Adrenal gland (tissue), 12 donors: ENCODE data around the gene COL24A1. TPM values are rescaled to one million over a fixed set of nuclear protein-coding genes. Genes with fewer than 3 reads are reported as not detected.

Source experiments
- DNase-seq, 7 donors: peaks; one replicate each; pipeline ENCODE4 v3.0.0-alpha.2; 2019 to 2020
- H3K27ac ChIP-seq, 5 donors: fragments of 200-600 bp; sonication (generic) in 4 of 5; 1 replicate in 3 of 5; 2 replicates in 2 of 5; pipeline versions ENCODE4 v1.5.1 to v1.8.0; 2016 to 2020; ENCODE audit warnings: mild to moderate bottlenecking in 1 of 5
- H3K27me3 ChIP-seq: fragments of 200-600 bp; 2 replicates; pipeline ENCODE4 v1.8.0; 2021
- H3K36me3 ChIP-seq, 2 donors: fragments of 200-600 bp; replicated peaks in 1 of 2; 1 replicate in 1 of 2; 2 replicates in 1 of 2; pipeline versions ENCODE4 v1.5.1 to v1.8.0; 2018 to 2022
- H3K4me1 ChIP-seq, 2 donors: fragments of 200-600 bp; replicated peaks in 1 of 2; 1 replicate in 1 of 2; 2 replicates in 1 of 2; pipeline versions ENCODE4 v1.5.1 to v1.8.0; 2018 to 2021
- H3K4me3 ChIP-seq, 4 donors: fragments of 200-600 bp; sonication (generic) in 3 of 4; one replicate each; pipeline ENCODE4 v1.5.1; 2016 to 2018
- H3K9me3 ChIP-seq, 3 donors: fragments of 200-600 bp; sonication (generic) in 1 of 3; replicated peaks in 1 of 3; 1 replicate in 2 of 3; 2 replicates in 1 of 3; pipeline versions ENCODE4 v1.5.1 to v1.8.0; 2016 to 2021
- CTCF ChIP-seq, 6 experiments: fragments of 450-650 bp in 4 of 6; fragments of 200-600 bp in 2 of 6; sonication (generic) in 1 of 6; IDR thresholded peaks; 1 replicate in 5 of 6; 2 replicates in 1 of 6; pipeline versions ENCODE4 v1.5.1 to v1.8.0; 2016 to 2021; ENCODE audit warnings: antibody characterized with exemption in 6 of 6, mild to moderate bottlenecking in 2 of 6, moderate library complexity in 1 of 6
- POLR2A ChIP-seq, 2 donors: fragments of 450-650 bp; IDR thresholded peaks; one replicate each; pipeline ENCODE4 v1.6.1; 2017; ENCODE audit warnings: antibody characterized with exemption in 2 of 2, mild to moderate bottlenecking in 2 of 2, moderate library complexity in 1 of 2
- WGBS, 4 donors: extraction: QIAGEN DNeasy Blood & Tissue Kit in 2 of 4; methylation state at CpG; one replicate each; pipeline versions ENCODE4 v1.1.5 to v1.1.7; 2013 to 2017; 5-methylcytosine and 5-hydroxymethylcytosine counted together
- intact Hi-C, 2 donors: fragments of 100-400 bp; cut with DNase I; formaldehyde crosslinking; loops; one replicate each; pipeline versions ENCODE4 v1.14.1 to v1.15.0; 2022 to 2023
- polyA plus RNA-seq, 3 donors: library from polyadenylated mRNA; stranded (reverse); fragments of 200-250 nt in 2 of 3; fragments of 350-450 nt in 1 of 3; fragmentation: Illumina TruSeq in 1 of 3; extraction: RNeasy Lipid Tissue Mini Kit (QIAGEN cat#74804) in 1 of 3; gene quantifications; one replicate each; pipeline ENCODE4 v1.2.3, GENCODE V29; 2013 to 2014
- total RNA-seq, 9 donors: library from RNA; depleted of rRNA in 4 of 9; stranded (reverse); fragments of >200 nt in 4 of 9; fragments of 120-200 nt in 1 of 9; fragmentation: NEBNext Ultra II Directional in 1 of 9; extraction: Animal tissue kit (Norgen Biotek cat#: 25700) in 1 of 9; gene quantifications; one replicate each; pipeline versions ENCODE4 v1.1.0 to v1.2.4, GENCODE V29; 2013 to 2023
- donor health status: healthy with polysubstance abuse.
- donor health status: Bipolar disorder and iron deficiency.
- donor health status: DM: yes; HTN: yes; CAD: no.
- donor health status: DM: no; HTN: no; CAD: no.
- donor health status: DM: no; HTN: no; CAD: no.
- donor health status: DM: yes; HTN: yes; CAD: no.

The COL24A1 gene
- total and polyA plus RNA-seq, 12 donors, result 0.02 to 0.50 (median 0.11) TPM; not detected in 3

DNA sequence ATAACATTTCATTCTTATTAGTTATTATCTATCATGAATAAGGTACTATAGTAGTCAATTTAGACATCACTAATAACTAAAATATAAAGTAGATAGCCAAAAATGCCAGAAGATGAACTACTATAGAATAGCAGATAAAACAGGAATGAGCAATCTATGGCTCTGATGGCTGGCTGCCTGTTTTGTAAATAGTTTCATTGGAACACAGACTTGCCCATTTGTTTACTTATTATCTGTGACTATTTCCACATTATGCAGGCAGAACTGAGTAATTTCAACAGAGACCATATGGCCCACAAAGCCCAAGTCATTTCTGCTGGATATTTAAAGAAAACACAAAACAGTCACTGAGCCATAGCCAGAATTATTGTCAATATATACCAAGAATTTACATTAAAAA is 222.1 kb downstream of the COL24A1 start:
- H3K4me1 ChIP-seq, result no peaks in the 10 kb centered on the region
- DNase-seq, result no peak
- TF ChIP-seq POLR2A (IDR thresholded peaks at IDR 0.05) (no peak), CTCF (IDR thresholded peaks at IDR 0.05) (no peak)
- no peaks in the 10 kb centered on the region for H3K27me3 ChIP-seq
- intact Hi-C loops, result no loop called here
- no peaks in the 10 kb centered on the region for H3K9me3 ChIP-seq
- no peaks in the 10 kb centered on the region for H3K36me3 ChIP-seq
- H3K4me3 ChIP-seq, result no peak overlapping the region
- H3K27ac ChIP-seq, result no peak overlapping the region

- no peaks in the 10 kb centered on the region for H3K36me3 ChIP-seq
- H3K27me3 ChIP-seq, result no peaks in the 10 kb centered on the region
- H3K9me3 ChIP-seq, result no peaks in the 10 kb centered on the region
- no peak overlapping the region for H3K27ac ChIP-seq
- no peak overlapping the region for H3K4me3 ChIP-seq
- DNase-seq, result no peak
- intact Hi-C loops, result no loop called here
- H3K4me1 ChIP-seq, result no peaks in the 10 kb centered on the region
- TF ChIP-seq POLR2A (IDR thresholded peaks at IDR 0.05) (no peak), CTCF (IDR thresholded peaks at IDR 0.05) (no peak)
Measured at GRCh38 chr1:85933961-85934360, 222.6 kb downstream of the COL24A1 start.

DNA sequence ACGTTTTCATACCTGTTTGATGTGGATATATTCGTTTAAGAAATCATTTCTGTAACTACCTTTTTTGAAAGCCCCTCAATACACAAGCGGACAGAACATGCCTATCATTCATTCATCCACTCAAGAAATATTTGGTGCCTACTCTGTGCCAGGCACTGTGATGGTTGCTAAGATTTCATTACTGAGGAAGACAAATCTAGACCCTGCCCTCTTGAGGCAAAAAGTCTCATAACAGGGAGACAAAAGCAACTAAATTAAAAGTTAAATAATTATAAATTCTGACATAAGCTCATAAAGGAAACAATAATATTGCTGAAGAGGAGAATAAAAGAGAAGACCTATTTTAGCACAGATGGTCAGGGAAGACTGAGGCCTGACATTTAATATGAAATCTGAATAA is 244.8 kb downstream of the COL24A1 start:
- WGBS, 4 donors, result 43 to 54% (median 48%) methylated on average over 3 of the region's 3 CpGs
- TF ChIP-seq CTCF (IDR thresholded peaks at IDR 0.05) (no peak), POLR2A (IDR thresholded peaks at IDR 0.05) (no peak)
- Histone ChIP-seq H3K36me3 (no peaks in the 10 kb centered on the region), H3K4me1 (no peaks in the 10 kb centered on the region), H3K4me3 (no peak overlapping the region), H3K27ac (no peak overlapping the region), H3K27me3 (no peaks in the 10 kb centered on the region), H3K9me3 (no peaks in the 10 kb centered on the region)
- no peak for DNase-seq
- intact Hi-C loops, result no loop called here

DNA sequence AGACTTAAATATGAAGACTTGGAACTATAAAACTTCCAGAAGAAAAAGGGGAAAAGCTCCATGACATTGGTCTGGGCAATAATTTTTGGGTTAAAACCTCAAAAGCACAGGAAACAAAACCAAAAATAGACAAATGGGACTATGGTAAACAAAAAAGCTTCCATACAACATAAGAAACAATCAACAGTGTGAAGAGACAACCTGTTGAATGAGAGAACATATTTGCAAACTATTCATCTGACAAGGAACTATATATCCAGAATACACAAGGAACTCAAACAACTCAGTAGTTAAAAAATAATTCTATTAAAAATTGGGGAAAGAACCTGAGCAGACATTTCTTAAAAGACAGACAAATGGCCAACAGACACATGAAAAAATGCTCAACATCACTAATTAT is 255.7 kb downstream of the COL24A1 start:
- no peaks in the 10 kb centered on the region for H3K4me1 ChIP-seq
- no peaks in the 10 kb centered on the region for H3K9me3 ChIP-seq
- H3K4me3 ChIP-seq, result no peak overlapping the region
- no peak for DNase-seq
- no peaks in the 10 kb centered on the region for H3K27me3 ChIP-seq
- no peak for TF ChIP-seq POLR2A (IDR thresholded peaks at IDR 0.05)
- TF ChIP-seq CTCF (IDR thresholded peaks at IDR 0.05), result no peak
- H3K27ac ChIP-seq, result no peak overlapping the region
- intact Hi-C loops, result no loop called here
- H3K36me3 ChIP-seq, result no peaks in the 10 kb centered on the region
